Neural progenitor cell (in vitro differentiated cells): ENCODE data around the gene VASH2.

ENCODE experiments used
- EZH2phosphoT487 ChIP-seq: fragments of 200-600 bp; sonication (generic); IDR thresholded peaks from 2 replicates; pipeline ENCODE4 v1.6.1; 2017; ENCODE audit warnings: antibody characterized with exemption
- TF ChIP-seq, protein P1 (sequence below): fragments of 200-600 bp; sonication (generic); IDR thresholded peaks from 2 replicates; pipeline ENCODE4 v1.5.1; 2017; ENCODE audit warnings: antibody characterized with exemption, mild to moderate bottlenecking

- TF ChIP-seq, protein P1, sequence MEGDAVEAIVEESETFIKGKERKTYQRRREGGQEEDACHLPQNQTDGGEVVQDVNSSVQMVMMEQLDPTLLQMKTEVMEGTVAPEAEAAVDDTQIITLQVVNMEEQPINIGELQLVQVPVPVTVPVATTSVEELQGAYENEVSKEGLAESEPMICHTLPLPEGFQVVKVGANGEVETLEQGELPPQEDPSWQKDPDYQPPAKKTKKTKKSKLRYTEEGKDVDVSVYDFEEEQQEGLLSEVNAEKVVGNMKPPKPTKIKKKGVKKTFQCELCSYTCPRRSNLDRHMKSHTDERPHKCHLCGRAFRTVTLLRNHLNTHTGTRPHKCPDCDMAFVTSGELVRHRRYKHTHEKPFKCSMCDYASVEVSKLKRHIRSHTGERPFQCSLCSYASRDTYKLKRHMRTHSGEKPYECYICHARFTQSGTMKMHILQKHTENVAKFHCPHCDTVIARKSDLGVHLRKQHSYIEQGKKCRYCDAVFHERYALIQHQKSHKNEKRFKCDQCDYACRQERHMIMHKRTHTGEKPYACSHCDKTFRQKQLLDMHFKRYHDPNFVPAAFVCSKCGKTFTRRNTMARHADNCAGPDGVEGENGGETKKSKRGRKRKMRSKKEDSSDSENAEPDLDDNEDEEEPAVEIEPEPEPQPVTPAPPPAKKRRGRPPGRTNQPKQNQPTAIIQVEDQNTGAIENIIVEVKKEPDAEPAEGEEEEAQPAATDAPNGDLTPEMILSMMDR = no peak
- no peak for TF ChIP-seq EZH2phosphoT487
These were observed 41.4 kb upstream of the VASH2 start for GRCh38 chr1:212908971-212909370.
